DMS153 treated with DMSO at 0.1 percent for 48 hours (cell line): ENCODE results near the gene CRABP2.
A peak's percentile ranks its signal among the peaks of the same experiment; 100 is the strongest.

ENCODE experiments used
- DNase-seq: peaks from one replicate; lab custom pipeline; 2025; ENCODE audit not compliant: unreplicated experiment; lab: John Stamatoyannopoulos, UW

CRABP2 gene

DNA sequence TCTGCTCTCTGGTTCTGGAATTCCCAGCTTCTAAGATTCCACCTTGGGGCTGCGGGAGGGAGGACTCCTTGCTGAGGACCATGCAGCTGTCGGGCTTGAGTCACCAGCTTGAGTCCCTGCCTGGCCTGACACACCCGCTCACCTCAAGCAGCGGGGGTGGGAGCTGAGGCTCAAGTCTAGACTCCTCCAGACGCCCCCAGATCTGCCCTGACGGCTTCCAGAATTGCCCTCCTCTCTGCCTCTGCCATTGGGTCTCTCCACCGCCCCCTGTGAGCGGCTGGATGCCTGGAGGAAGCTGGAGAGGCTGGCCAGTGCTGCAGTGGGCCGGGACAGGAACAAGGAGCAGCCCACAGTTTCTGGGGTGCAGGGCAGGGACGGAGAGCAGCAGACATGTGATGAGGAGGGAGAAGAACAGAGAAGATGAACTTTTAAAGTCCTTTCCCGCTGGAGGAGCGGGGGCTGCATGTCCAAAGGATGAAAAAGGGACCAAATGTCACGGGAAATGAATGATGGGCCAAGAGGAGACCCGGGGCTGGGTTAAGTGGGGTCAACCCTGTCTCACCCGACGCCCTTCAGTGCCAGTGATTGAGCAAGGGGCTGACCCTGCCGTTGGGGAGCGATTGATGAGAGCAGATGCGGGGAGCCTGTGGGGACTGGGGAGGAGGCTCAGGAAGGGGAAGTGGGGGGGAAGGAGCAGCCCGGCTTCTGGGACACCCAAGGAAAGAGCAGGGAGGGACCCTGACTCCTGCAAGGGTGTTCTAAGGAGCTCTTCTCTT is 13.5 kb downstream of the CRABP2 start:
- no peak for DNase-seq

DNA sequence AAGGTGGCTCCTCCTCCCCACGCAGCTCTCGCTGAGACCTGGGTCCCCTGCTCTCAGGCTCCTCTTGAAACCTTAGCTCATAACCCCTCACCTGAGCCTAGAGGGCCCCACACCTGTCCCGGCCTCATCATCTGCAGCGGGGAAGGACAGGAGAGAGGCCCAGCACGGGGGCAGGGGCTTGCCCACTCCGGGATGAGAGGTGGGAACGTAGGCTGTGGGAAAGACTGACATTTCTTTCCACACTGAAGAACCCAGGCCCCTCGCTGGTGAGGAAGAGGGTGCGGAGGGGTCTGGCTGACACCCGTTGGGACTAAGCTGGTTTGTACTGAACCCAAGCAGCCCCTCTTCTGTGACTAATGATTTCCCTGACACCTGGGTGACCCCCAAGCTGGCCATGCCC is 14.2 kb downstream of the CRABP2 start:
- DNase-seq: no peak

DNA sequence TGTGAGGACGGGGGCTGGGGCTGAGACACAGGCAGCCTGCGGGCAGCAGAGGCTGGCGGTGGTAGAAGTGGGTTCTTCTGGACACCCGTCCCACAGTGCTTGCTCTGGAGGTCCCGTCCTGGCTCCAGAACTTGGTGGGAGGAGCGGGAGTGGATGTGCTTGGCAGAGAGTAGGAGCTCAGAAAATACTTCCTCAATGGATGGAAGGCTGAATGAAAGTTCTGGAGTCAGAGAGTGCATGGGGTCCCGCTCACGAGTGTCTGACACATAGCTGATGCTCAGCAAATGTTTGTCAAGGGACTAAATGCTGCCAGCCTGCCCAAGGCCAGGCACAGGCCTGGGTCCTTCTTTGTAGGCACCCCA is 14.7 kb downstream of the CRABP2 start:
- no peak for DNase-seq

DNA sequence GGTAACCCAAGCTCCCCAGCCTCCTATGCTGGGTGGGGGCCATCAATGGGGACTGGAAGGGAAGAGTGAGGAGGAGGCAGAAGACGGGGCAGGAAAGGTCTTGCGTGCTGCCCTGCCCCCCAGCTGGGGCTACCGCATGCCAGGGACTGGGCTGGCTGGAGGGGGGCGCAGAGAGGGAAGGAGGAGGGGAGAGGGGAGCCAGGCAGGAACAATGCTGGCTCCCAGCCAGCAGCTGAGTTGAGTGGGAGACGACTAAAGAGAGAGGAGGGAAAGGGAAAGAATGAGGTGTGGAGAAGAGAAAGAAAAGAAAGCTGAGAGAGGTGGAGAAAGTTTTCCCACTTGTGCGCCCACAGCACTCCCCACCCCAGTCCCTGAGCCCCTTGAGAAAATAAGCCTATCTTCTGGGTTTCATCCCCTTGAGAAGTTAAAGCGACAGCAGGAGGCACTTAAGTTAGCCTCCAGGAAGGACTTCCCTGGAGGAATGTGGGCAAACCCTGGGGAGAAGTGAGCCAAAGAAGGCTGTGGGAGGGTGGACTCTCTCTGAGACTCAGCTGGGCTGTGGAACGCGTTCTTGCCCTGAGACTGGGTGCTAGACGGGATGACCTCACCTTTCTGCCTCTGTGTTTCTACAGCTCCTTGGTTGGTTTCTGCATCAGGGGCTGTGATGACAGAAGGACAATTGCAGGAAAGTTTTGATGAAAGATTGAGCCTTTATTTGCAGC is 15.3 kb downstream of the CRABP2 start:
- no peak for DNase-seq

DNA sequence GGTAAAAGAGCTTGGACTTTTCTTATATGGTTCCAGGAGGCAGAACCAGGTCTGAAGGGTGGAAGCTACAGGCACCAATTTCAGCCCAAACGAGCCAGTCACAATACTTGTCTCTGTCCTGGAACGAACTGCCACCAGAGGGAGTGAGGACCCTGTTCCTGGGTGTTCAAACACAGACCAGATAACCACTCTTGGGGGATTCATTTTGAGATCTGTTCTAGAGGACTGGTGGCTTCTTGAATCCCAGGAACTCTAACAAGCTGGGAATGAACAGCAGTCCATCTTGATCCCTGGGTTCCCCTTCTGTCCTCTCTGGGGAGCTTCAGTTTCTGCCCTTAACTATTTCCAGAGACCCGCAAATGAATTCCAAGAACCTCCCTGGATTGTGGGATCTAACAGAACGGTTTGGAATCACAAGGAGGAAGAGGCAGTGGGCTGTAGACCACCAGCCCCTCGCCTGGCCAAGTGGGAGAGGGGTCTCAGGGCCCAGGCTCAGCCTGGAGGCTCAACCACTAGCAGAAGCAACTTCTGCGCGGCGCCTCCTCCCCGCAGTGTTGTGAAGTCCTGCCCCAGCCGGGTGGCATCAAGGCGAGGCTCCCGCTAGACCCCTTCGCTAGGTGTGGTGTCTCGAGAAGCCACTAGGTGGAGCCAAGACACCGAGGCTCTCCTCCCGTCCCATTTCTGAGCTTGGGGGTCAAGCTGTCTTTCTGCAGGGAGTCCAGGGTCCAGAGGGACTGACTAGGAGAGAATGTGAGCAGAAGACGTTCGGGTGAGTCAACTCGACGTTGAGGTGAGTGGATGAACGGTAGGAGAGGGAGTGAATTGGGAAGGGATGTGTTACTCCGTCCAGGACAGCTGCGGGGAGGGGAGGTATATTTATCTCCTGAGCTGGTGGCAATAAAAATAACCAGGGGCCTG is 16.1 kb downstream of the CRABP2 start:
- DNase-seq: peak; percentile 92

DNA sequence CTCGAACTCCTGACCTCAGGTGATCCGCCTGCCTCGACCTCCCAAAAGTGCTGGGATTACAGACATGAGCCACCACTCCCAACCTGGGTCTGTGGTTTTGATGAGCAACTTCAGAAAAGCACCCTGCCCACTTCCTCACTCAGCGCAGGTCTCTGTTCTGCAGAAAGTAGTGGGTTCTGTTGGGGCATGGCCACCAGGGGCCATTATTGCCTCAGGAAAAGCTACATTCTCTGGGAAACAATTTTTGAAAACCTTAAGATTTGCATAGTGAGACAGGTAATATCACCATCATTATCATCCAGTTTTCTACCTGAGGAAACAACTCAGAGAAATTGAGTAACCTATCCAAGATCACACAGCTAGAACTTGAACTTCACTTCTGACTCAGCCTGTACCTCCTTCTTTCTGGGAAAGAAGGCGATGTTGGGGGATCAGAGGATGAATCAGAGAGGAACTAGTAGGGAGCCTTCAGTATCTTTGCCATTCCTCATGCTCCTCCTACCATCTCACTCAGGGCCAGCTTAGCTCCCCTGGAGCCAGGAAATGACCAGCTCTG is 21.1 kb downstream of the CRABP2 start:
- DNase-seq: no peak

DNA sequence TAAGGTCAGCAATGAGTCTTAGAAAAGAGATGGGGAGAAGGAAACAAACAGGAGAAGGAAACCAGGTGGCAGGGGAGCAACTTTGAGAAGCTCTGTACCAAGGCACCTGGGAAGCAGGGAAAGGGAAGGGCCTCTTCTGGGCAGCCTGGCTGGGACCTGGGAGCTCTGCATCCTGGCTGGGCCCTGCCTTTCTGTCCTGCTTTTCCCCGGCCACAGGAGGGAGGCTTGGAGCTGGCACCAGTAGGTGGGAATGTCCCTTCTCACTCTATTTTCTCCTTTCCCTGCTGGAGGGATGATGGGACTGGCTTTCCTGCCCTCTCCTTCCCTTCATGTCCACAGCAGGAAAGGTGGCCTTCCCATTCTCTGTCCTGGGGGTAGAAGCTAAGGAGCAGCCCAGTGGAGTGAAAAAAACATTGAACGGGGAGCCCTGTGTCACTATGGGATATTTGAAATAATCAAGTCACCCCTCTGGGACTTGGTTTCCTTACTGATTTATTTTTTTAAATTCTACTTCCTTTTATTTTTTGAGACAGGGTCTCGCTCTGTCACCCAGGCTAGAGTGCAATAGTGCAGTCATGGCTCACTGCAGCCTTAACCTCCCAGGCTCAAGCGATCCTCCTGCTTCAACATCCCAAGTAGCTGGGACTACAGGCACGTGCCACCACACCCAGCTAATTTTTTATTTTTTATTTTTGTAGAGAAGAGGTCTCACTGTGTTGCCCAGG is 23.1 kb downstream of the CRABP2 start:
- DNase-seq: no peak

DNA sequence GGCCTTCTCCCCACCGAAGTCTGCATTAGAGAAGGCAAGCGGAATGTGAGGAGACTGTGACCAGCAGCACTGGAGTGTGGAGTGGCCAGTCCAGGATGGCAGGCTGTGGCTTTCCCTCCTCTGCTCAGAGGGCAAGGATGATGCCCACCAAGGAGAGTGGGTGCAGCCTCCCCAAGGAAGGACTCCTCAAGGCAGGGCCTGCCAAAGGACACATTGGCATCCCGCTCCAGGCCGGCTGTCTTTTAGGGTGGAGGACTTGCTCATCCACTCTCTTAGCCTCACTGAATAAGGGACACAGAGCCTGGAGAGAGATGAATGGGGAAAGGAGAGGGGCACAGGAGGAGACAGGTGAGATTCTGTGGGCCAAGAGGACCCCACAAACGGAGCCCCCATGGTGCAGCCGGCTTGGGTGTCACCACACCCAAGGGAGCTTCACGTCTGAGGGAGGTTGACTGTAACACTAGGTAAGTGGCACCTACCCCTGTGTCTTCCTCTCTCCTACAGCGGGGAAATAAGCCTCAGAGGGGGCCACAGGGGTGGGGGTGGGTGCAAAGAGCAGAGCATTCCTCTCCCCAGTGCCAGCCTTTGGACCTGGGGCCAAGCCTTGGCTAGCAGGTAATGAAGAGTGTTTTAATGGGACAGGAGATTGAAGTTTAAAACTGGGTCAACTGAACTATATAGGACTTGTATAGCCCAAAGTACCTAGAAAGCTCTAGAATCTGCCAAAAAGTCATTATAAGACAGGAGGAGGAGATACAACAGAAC is 24.0 kb downstream of the CRABP2 start:
- DNase-seq: no peak

DNA sequence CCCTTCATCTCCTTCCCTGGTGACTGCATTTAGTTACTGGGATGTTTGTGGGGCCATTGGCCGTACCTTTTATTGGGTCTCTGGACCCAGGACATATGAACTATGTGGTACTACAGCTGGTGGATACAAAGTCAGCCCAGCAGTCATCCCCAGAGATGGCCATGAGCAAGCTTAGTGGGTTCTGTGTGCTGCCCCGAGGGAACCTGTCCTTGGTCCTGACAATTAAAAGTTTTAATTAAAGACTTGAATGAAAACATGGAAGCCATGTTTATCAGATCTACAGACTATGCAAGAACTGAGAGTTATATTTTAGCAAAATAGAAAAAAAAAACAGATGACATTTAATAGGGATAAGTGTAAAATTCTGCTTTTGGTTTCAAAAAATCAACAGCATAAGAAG is 25.3 kb downstream of the CRABP2 start:
- no peak for DNase-seq

DNA sequence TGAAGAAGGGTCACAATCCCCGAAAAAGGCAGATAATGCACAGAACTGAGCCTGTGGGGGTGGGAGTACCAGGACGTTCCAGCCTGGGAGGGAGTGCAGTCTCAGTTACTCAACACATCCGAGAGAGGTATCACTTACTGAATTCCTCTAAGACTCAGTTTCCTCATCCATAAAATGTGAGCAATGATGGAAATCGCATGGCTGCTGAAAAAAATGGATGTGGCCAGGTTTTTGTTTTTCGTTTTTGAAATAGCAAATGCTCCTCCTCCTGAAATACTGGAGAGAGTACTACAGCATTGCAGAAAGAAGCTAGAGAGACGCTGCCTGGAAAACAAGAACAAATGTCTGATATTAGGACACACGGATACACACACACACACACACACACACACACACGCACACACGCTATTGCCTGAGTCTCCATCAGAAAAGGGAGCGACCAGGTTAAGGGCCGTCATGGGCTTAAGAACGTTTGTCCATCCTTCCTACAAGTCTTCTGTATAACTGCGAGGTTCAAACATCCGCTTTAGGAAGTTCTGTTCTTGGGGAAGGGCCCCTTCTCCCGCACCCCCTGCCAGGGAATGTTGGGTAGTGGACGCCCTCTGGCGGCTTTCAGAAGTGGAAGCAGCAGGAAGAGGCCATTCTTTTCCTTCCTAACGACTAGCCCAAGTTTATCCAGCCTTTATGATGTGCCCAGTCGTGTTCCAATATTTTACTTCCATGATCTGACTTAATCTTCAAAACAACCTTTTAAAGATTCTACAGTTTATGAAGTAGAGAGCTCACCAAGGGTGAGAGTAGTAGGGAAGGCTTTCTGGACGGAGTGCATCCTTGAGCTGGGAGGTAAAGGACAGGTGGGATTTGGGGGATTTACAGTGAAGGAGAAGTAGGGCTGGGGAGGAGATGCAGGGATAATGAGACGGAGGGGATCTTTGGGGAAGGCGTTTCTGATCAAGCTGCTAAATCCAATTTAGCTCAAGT is 27.5 kb downstream of the CRABP2 start:
- DNase-seq: peak; percentile 93

DNA sequence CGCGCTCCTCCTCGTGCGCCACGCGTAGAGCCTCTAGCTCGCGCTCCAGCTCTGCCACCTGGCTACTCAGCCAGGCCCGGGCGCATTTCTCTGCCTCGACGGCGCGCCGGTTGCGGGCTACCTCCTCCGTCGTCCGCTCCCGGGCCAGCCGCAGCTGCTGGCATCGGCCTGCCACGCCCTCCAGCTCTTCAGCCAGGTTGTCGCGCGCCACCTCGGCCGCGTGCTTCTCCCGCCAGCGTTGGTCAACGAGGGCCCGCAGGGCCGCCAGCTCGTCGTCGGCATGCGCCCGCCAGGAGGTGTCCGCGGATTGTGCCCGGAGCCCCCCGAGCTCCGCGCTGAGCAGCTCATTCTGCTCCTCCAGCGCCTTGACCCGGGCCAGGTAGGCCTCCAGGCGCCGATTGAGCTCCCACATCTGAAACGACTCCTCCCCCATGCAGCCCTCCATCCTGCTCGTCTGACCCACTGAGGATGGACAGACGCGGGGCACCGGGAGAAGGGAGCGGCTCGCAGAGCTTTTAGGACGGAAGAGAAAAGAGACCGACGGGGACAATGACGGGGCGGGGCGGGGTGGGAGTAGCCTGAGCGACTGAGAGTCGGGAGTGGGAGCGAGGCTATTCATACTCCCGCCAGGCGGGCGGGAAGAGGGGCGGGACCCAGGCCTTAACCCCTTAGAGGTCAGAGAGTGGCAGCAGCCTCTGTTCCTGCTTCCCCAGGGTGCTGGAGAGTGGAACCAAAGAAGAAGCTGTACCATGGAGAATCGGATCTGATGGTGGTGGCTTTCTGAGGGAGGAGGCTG is 28.4 kb downstream of the CRABP2 start, which contains the start of gene NES:
TSS of gene NES (minus strand) at position 588 of the 796 bp plus-strand sequence. CDS start at position 445, 143 bp downstream.
- DNase-seq: peak; percentile 76

DNA sequence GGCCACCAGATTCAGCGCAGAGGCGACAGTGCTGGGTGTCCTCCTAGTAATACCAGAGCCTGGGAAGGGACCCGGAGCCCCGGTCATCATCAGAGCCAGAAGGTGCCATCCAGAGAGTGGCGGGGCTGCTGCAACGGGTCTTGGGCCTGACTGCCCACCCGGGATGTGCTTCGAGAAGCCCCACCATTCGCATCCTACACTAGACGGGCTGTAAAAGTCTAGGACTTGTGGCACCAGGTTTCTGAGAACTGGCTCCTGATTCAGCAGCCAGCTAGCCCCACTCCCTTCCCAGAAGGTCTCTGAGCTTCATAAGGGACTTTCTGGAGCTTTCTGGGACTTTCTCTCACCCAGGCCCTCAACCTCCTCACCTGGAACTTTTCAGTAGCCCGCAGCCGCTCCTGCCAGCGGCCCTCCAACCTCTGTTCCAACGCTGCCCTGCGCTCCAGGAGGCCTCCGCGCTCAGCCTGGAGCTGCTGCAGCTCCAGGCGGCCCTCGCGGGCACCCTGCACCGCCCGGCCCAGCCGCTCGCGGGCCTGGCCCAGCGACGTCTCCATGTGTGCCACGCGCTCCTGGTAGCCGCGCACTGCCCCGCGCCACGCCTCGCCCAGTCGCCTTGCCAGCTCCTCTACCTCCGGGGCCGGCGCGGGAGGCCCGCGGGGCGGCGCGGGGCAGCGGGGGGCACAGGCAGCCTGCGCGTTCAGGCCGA is 29.1 kb downstream of the CRABP2 start:
- no peak for DNase-seq

DNA sequence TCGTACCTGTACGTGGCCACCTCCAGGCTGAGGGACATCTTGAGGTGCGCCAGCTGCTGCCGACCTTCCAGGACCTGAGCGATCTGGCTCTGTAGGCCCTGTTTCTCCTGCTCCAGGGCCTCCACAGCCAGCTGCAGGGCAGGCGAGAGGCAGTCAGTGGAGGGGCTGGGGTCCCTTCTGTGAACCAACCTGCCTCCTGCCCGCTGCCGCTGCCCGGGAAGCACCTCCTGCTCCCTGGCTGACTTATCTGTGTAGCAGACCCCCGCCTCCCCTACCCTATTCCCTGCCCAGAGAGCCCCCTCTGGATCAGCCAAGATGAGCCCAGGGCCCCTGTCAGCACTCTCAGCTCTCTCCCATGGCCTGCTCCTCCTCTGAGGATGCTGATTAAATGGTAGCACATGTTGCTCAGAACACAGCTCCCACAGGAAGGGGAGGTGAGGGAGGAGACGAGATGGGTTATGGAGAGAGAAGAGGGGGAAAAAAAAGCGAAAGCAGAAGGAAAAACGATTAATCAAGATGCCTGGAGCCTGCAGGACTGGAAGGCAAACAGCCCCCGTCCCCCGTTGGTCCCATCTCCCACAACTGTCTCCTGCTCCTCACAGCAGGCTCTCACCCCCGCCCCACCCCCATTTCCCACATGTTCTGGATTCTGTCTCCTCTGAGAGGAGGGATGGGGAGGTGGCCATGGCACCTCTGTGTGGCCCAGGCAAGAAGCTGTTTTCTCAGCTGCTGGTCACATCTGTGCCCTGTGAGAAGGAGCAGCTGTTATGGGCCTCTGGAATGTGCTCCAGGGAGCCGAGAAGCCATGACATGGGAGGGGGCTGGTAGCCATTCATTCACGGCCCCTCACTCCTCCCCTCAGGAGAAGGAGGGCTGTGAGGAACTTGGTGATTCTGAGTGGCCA is 29.9 kb downstream of the CRABP2 start:
- DNase-seq: no peak

DNA sequence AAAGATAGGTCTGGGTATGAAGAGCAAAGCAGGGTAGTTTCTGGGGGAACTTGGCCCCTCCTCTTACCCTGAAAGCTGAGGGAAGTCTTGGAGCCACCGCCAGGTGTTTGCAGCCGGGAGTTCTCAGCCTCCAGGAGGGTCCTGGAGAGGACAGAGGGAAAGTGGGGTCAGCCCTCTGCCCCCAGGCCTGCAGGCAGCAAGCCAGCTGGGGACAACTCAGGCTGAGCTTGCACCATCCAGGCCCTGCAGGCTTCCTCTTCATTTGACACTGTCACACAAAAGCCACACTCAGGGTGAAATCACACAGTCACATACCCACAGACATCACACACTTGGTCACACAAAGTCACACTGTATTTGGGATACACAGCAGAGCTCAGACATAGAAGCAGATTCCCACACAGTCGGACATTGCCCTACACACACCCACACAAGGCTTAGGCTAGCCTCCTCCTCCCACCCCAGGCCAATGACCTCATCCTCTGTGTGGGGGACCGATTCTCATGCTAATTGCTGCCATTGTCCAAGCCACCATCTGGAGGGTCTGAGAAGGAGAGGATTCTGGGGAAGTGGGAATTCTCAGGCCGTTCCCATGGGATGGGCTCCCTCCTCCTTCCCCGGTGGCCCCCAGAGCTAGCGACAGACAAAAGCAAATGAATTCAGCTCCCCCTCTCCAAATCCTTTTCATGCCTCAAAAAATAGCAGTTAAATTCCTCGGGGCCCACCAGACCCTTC is 31.8 kb downstream of the CRABP2 start:
- no peak for DNase-seq

DNA sequence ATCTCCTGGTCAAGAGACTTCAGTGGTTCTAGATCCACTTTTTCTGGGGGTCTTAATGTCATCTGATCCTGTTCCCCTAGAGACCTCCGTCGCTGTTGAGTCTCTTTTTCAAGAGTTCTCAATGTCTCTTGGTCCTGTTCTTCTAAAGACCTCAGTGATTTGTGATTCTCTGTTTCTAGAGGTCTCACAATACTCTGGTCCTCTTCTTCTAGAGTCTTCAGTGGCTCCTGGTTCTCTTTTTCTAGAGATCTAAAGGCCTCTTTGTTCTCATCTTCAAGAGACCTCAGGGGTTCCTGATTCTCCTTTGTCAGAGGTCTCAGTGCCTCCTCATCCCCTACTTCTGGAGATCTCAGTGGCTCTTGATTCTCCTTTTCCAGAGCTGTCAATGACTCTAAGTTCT is 33.6 kb downstream of the CRABP2 start:
- no peak for DNase-seq
